ENCODE data around the gene IFT57.

Gene IFT57

DNA sequence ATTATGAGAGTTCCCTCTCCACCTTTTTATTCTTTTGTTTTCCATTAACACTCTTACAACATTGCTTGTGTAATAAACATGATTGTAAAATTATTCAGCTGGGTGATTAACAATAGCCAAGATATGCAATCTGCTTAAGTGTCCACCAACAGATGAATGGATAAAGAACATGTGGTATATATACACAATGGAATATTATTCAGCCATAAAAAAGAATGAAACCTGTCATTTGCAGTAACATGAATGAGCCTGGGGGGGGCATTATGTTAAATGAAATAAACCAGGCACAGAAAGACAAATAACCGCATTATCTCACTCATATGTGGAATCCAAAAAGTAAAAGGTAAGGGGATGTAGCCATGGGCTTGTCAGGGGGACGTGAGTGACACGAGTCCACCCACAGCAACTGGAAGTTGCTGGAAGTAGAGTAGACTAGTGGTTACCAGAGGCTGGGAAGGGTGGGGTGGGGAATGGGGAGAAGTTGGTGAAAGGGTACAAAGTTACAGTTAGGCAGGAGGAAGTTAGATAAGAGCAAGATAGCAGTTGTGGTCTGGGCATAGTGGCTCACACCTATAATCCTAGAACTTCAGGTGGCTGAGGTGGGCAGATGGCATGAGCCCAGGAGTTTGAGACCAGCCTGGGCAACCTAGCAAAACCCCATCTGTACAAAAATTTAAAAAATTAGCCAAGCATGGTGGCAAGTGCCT lies 102.7 kb downstream of the IFT57 start:
- Histone ChIP-seq H3K9ac (ENCODE audit: low read depth, low read length, poor library complexity, severe bottlenecking) (peak overlapping the region; percentile 38), H2AFZ (ENCODE audit: low read length) (no peak overlapping the region), H3K4me3 (ENCODE audit: low read length, poor library complexity, severe bottlenecking) (no peak overlapping the region), H3F3A (ENCODE audit: low read depth) (0 out of 2 replicates have a peak, but pooled peaks cover 5% of the 10 kb centered on the region), H3K27me3 (ENCODE audit: insufficient read depth, low read length, poor library complexity, severe bottlenecking) (no peaks in the 10 kb centered on the region), H4K20me1 (ENCODE audit: insufficient read depth, low read length, poor library complexity, severe bottlenecking) (no peaks in the 10 kb centered on the region), H3K79me2 (ENCODE audit: insufficient read depth, low read length) (peaks cover 6% of the 10 kb centered on the region; the same call in 1 of the 2 replicates), H3K4me1 (ENCODE audit: insufficient read depth, low read length, poor library complexity, severe bottlenecking) (peaks cover 76% of the 10 kb centered on the region), H3K4me2 (ENCODE audit: low read depth, low read length, poor library complexity, severe bottlenecking) (peak overlapping the region; percentile 7), H3K36me3 (ENCODE audit: insufficient read depth, low read length) (no peaks in the 10 kb centered on the region), H3K9me2 (replicated peaks; ENCODE audit: low read depth, low read length) (no peaks in the 10 kb centered on the region), H3K9me3 (ENCODE audit: insufficient read depth, low read depth, low read length) (no peaks in the 10 kb centered on the region)
- TF ChIP-seq EZH2phosphoT487 (IDR thresholded peaks at IDR 0.05; ENCODE audit: borderline replicate concordance), result no peak
- TF ChIP-seq, protein P1, sequence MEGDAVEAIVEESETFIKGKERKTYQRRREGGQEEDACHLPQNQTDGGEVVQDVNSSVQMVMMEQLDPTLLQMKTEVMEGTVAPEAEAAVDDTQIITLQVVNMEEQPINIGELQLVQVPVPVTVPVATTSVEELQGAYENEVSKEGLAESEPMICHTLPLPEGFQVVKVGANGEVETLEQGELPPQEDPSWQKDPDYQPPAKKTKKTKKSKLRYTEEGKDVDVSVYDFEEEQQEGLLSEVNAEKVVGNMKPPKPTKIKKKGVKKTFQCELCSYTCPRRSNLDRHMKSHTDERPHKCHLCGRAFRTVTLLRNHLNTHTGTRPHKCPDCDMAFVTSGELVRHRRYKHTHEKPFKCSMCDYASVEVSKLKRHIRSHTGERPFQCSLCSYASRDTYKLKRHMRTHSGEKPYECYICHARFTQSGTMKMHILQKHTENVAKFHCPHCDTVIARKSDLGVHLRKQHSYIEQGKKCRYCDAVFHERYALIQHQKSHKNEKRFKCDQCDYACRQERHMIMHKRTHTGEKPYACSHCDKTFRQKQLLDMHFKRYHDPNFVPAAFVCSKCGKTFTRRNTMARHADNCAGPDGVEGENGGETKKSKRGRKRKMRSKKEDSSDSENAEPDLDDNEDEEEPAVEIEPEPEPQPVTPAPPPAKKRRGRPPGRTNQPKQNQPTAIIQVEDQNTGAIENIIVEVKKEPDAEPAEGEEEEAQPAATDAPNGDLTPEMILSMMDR (conservative IDR thresholded peaks at IDR 0.05; ENCODE audit: low read length), result peak; percentile 40

DNA sequence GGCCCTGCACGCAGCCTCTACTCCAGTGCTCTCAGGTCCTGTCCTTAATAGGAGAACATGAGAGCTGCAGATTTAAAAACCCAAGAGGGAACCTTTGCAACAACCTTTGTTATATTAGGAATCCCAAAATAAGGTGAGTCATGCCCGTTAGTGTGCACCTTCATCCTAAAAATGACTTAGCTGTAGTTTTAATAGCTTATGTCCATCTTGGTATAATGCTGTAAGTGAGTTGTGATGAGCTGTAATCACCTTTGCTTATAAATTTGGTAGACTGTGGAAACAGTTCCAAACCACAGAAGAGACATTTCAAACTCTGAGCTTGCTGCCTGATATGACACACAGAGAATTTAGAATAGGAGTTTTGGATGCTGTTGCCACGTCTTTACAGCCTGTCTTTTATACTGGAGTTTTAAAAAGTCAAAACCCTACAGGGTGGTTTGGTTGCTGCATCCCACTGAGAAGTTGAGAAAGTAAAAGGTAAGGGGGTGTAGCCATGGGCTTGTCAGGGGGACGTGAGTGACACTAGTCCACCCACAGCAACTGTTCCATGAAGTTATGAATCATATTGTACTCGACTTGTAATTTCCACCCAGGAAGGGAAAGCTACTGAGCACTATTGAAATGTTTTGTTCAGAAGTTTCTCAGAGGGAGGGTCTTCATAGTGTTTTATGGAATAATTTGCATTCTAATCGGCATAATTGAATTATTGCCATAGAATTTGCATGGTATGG lies 104.0 kb downstream of the IFT57 start:
- no peaks in the 10 kb centered on the region for H3K9me3 ChIP-seq (ENCODE audit: insufficient read depth, low read depth, low read length)
- H3K9me2 ChIP-seq (replicated peaks; ENCODE audit: low read depth, low read length), result no peaks in the 10 kb centered on the region
- TF ChIP-seq, protein P1 (conservative IDR thresholded peaks at IDR 0.05; ENCODE audit: low read length), result no peak
- no peak for TF ChIP-seq EZH2phosphoT487 (IDR thresholded peaks at IDR 0.05; ENCODE audit: borderline replicate concordance)

DNA sequence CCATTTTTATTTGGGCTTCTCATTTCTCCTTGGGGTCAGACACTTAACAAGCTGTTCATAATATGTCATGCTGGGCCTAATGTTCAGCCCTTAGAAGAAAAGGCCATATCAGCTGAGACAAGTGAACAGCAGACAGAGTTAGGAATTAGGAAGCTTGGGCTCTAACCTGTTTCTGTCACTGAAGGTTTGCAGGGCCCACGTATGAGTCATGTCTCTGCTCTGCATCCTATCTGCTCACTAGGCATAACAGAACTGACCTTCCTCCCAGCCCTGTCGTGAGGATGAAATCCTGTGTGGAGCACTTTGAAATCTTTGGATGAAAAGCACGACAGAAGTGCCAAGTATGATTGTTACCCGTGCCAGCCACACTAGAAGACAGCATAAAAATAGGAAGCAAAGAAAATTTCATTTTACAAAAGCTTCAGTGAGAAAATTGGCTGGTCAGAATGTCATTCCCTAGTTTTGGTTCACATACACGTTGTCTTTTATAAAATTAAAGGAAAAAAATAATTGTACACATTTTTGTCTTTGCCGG lies 104.9 kb downstream of the IFT57 start:
- H3K27me3 ChIP-seq (ENCODE audit: insufficient read depth, low read length, poor library complexity, severe bottlenecking), result no peaks in the 10 kb centered on the region
- H4K20me1 ChIP-seq (ENCODE audit: insufficient read depth, low read length, poor library complexity, severe bottlenecking), result no peaks in the 10 kb centered on the region
- H3K4me2 ChIP-seq (ENCODE audit: low read depth, low read length, poor library complexity, severe bottlenecking), result peak overlapping the region; percentile 12
- H3K9ac ChIP-seq (ENCODE audit: low read depth, low read length, poor library complexity, severe bottlenecking), result no peak overlapping the region
- no peaks in the 10 kb centered on the region for H3K9me3 ChIP-seq (ENCODE audit: insufficient read depth, low read depth, low read length)
- H3F3A ChIP-seq (ENCODE audit: low read depth), result no peaks in the 10 kb centered on the region
- H2AFZ ChIP-seq (ENCODE audit: low read length), result peak overlapping the region; percentile 35
- H3K79me2 ChIP-seq (ENCODE audit: insufficient read depth, low read length), result no peaks in the 10 kb centered on the region
- no peaks in the 10 kb centered on the region for H3K36me3 ChIP-seq (ENCODE audit: insufficient read depth, low read length)
- H3K9me2 ChIP-seq (replicated peaks; ENCODE audit: low read depth, low read length), result no peaks in the 10 kb centered on the region
- no peak overlapping the region for H3K4me3 ChIP-seq (ENCODE audit: low read length, poor library complexity, severe bottlenecking)
- TF ChIP-seq, protein P1 (conservative IDR thresholded peaks at IDR 0.05; ENCODE audit: low read length), result no peak
- TF ChIP-seq EZH2phosphoT487 (IDR thresholded peaks at IDR 0.05; ENCODE audit: borderline replicate concordance), result no peak
- peaks cover 54% of the 10 kb centered on the region for H3K4me1 ChIP-seq (ENCODE audit: insufficient read depth, low read length, poor library complexity, severe bottlenecking)

More for the DNA sequence above, 104.0 kb downstream of the IFT57 start:
- H3K36me3 ChIP-seq (ENCODE audit: insufficient read depth, low read length), result no peaks in the 10 kb centered on the region
- H3K4me1 ChIP-seq (ENCODE audit: insufficient read depth, low read length, poor library complexity, severe bottlenecking), result peaks cover 63% of the 10 kb centered on the region
- H2AFZ ChIP-seq (ENCODE audit: low read length), result peak overlapping the region; percentile 13; the same call in 1 of the 2 replicates
- H3K4me2 ChIP-seq (ENCODE audit: low read depth, low read length, poor library complexity, severe bottlenecking), result peak overlapping the region; percentile 12
- no peak overlapping the region for H3K4me3 ChIP-seq (ENCODE audit: low read length, poor library complexity, severe bottlenecking)
- peaks cover 3% of the 10 kb centered on the region; the same call in 1 of the 2 replicates for H3K79me2 ChIP-seq (ENCODE audit: insufficient read depth, low read length)
- H3F3A ChIP-seq (ENCODE audit: low read depth), result no peaks in the 10 kb centered on the region
- H3K9ac ChIP-seq (ENCODE audit: low read depth, low read length, poor library complexity, severe bottlenecking), result peak overlapping the region; percentile 19
- H3K27me3 ChIP-seq (ENCODE audit: insufficient read depth, low read length, poor library complexity, severe bottlenecking), result no peaks in the 10 kb centered on the region
- H4K20me1 ChIP-seq (ENCODE audit: insufficient read depth, low read length, poor library complexity, severe bottlenecking), result no peaks in the 10 kb centered on the region
